ENCODE measurements around the gene OSBPL9.

The OSBPL9 gene

GRCh38 chr1:51758310-51758709, 141.4 kb downstream of the OSBPL9 start:
- no peak overlapping the region for H3K56ac ChIP-seq (ENCODE audit: low read length)
- H2AK5ac ChIP-seq (ENCODE audit: low read length): no peak overlapping the region
- H3K4me2 ChIP-seq (ENCODE audit: low read length): no peak overlapping the region
- H3K4me1 ChIP-seq (ENCODE audit: control insufficient read depth, low read depth, low read length): no peaks in the 10 kb centered on the region
- H2BK5ac ChIP-seq (ENCODE audit: low read length): no peak overlapping the region
- no peak overlapping the region for H2BK15ac ChIP-seq (replicated peaks; ENCODE audit: low read depth)
- H3K79me1 ChIP-seq (ENCODE audit: low read length): no peaks in the 10 kb centered on the region
- H3K36me3 ChIP-seq (ENCODE audit: control insufficient read depth, insufficient read depth, low read length): no peaks in the 10 kb centered on the region
- H3K27me3 ChIP-seq (ENCODE audit: insufficient read depth, low read length, poor library complexity): no peaks in the 10 kb centered on the region
- H4K8ac ChIP-seq (ENCODE audit: low read depth, low read length): no peak overlapping the region
- H4K5ac ChIP-seq (ENCODE audit: low read length): no peak overlapping the region
- no peak overlapping the region for H3K27ac ChIP-seq (ENCODE audit: low read depth, low read length)
- H2BK120ac ChIP-seq (ENCODE audit: low read depth, low read length): no peak overlapping the region
- no peak overlapping the region for H3K23ac ChIP-seq (ENCODE audit: low read length)
- no peak overlapping the region for H3K4me3 ChIP-seq (ENCODE audit: low read length)
- WGBS (ENCODE audit: extremely low coverage, insufficient coverage, low lambda C conversion rate): no CpG with 5 or more reads among the region's 4 CpGs
- no peak overlapping the region for H3K18ac ChIP-seq (ENCODE audit: low read length)
- H3K79me2 ChIP-seq (ENCODE audit: control insufficient read depth, insufficient read depth, low read length): no peaks in the 10 kb centered on the region
- no peak for DNase-seq
- no peak overlapping the region for H3K4ac ChIP-seq (ENCODE audit: low read depth, low read length)
- H3K9ac ChIP-seq (ENCODE audit: low read length): no peak overlapping the region

- Histone ChIP-seq H2BK120ac (ENCODE audit: low read depth, low read length) (no peak overlapping the region), H4K8ac (ENCODE audit: low read depth, low read length) (no peak overlapping the region), H2BK15ac (replicated peaks; ENCODE audit: low read depth) (no peak overlapping the region), H3K79me1 (ENCODE audit: low read length) (no peaks in the 10 kb centered on the region), H3K4me2 (ENCODE audit: low read length) (no peak overlapping the region), H3K4me3 (ENCODE audit: low read length) (no peak overlapping the region), H3K23ac (ENCODE audit: low read length) (no peak overlapping the region), H3K56ac (ENCODE audit: low read length) (no peak overlapping the region), H3K27ac (ENCODE audit: low read depth, low read length) (no peak overlapping the region), H3K9ac (ENCODE audit: low read length) (no peak overlapping the region), H2AK5ac (ENCODE audit: low read length) (no peak overlapping the region), H3K79me2 (ENCODE audit: control insufficient read depth, insufficient read depth, low read length) (no peaks in the 10 kb centered on the region), H2BK5ac (ENCODE audit: low read length) (no peak overlapping the region), H3K18ac (ENCODE audit: low read length) (no peak overlapping the region), H3K27me3 (ENCODE audit: insufficient read depth, low read length, poor library complexity) (no peaks in the 10 kb centered on the region), H3K4me1 (ENCODE audit: control insufficient read depth, low read depth, low read length) (no peaks in the 10 kb centered on the region), H4K5ac (ENCODE audit: low read length) (no peak overlapping the region), H3K36me3 (ENCODE audit: control insufficient read depth, insufficient read depth, low read length) (no peaks in the 10 kb centered on the region), H3K4ac (ENCODE audit: low read depth, low read length) (no peak overlapping the region)
- no peak for DNase-seq
- WGBS (ENCODE audit: extremely low coverage, insufficient coverage, low lambda C conversion rate): no CpG with 5 or more reads among the region's 3 CpGs
Observed at GRCh38 chr1:51760872-51761271, 144.0 kb downstream of the OSBPL9 start.

GRCh38 chr1:51761351-51761750, 144.5 kb downstream of the OSBPL9 start:
- H3K4me2 ChIP-seq (ENCODE audit: low read length): no peak overlapping the region
- H2AK5ac ChIP-seq (ENCODE audit: low read length): no peak overlapping the region
- no peak overlapping the region for H3K9ac ChIP-seq (ENCODE audit: low read length)
- H3K18ac ChIP-seq (ENCODE audit: low read length): no peak overlapping the region
- no peaks in the 10 kb centered on the region for H3K79me2 ChIP-seq (ENCODE audit: control insufficient read depth, insufficient read depth, low read length)
- H4K8ac ChIP-seq (ENCODE audit: low read depth, low read length): no peak overlapping the region
- H3K4me1 ChIP-seq (ENCODE audit: control insufficient read depth, low read depth, low read length): no peaks in the 10 kb centered on the region
- no peak overlapping the region for H2BK5ac ChIP-seq (ENCODE audit: low read length)
- no peak overlapping the region for H3K27ac ChIP-seq (ENCODE audit: low read depth, low read length)
- H3K79me1 ChIP-seq (ENCODE audit: low read length): no peaks in the 10 kb centered on the region
- no peak overlapping the region for H3K56ac ChIP-seq (ENCODE audit: low read length)
- no peak overlapping the region for H2BK120ac ChIP-seq (ENCODE audit: low read depth, low read length)
- no peak for DNase-seq
- no peak overlapping the region for H4K5ac ChIP-seq (ENCODE audit: low read length)
- WGBS (ENCODE audit: extremely low coverage, insufficient coverage, low lambda C conversion rate): no CpG with 5 or more reads among the region's 1 CpG
- no peak overlapping the region for H3K4me3 ChIP-seq (ENCODE audit: low read length)
- no peaks in the 10 kb centered on the region for H3K36me3 ChIP-seq (ENCODE audit: control insufficient read depth, insufficient read depth, low read length)
- no peak overlapping the region for H2BK15ac ChIP-seq (replicated peaks; ENCODE audit: low read depth)
- no peaks in the 10 kb centered on the region for H3K27me3 ChIP-seq (ENCODE audit: insufficient read depth, low read length, poor library complexity)
- no peak overlapping the region for H3K4ac ChIP-seq (ENCODE audit: low read depth, low read length)
- no peak overlapping the region for H3K23ac ChIP-seq (ENCODE audit: low read length)

- Histone ChIP-seq H4K5ac (ENCODE audit: low read length) (no peak overlapping the region), H3K27me3 (ENCODE audit: insufficient read depth, low read length, poor library complexity) (no peaks in the 10 kb centered on the region), H3K79me1 (ENCODE audit: low read length) (no peaks in the 10 kb centered on the region), H3K23ac (ENCODE audit: low read length) (no peak overlapping the region), H2AK5ac (ENCODE audit: low read length) (no peak overlapping the region), H2BK15ac (replicated peaks; ENCODE audit: low read depth) (no peak overlapping the region), H3K27ac (ENCODE audit: low read depth, low read length) (no peak overlapping the region), H3K4ac (ENCODE audit: low read depth, low read length) (no peak overlapping the region), H3K79me2 (ENCODE audit: control insufficient read depth, insufficient read depth, low read length) (no peaks in the 10 kb centered on the region), H3K18ac (ENCODE audit: low read length) (no peak overlapping the region), H3K4me2 (ENCODE audit: low read length) (no peak overlapping the region), H3K4me1 (ENCODE audit: control insufficient read depth, low read depth, low read length) (no peaks in the 10 kb centered on the region), H2BK120ac (ENCODE audit: low read depth, low read length) (no peak overlapping the region), H3K36me3 (ENCODE audit: control insufficient read depth, insufficient read depth, low read length) (no peaks in the 10 kb centered on the region), H3K4me3 (ENCODE audit: low read length) (no peak overlapping the region), H3K9ac (ENCODE audit: low read length) (no peak overlapping the region), H4K8ac (ENCODE audit: low read depth, low read length) (no peak overlapping the region), H3K56ac (ENCODE audit: low read length) (no peak overlapping the region), H2BK5ac (ENCODE audit: low read length) (no peak overlapping the region)
- WGBS (ENCODE audit: extremely low coverage, insufficient coverage, low lambda C conversion rate): no CpG with 5 or more reads among the region's 6 CpGs
- peak; percentile 66 for DNase-seq
Observed at GRCh38 chr1:51768971-51769588, 152.2 kb downstream of the OSBPL9 start.

DNA sequence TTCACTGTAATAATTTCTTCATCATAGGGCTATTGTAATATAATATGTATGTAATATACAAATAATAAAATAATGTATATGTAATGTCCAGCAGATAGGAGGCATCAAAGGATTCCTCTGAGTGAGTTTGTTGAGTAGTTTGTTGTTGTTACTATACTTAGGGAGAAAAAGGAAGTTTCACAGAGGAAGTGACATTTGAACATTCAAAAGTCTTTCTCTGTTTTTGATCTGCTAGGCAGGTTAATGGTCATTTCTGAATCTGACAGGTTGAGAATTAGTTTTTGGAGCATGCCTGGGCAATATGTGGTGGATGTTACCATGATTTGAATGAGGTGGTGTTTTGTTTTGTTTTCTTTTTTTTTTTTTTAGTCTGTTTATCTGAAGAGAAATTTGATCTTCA, 159.5 kb downstream of the OSBPL9 start:
- H2AK5ac ChIP-seq (ENCODE audit: low read length): no peak overlapping the region
- no peak overlapping the region for H3K4me2 ChIP-seq (ENCODE audit: low read length)
- no peaks in the 10 kb centered on the region for H3K4me1 ChIP-seq (ENCODE audit: control insufficient read depth, low read depth, low read length)
- no peak overlapping the region for H3K4me3 ChIP-seq (ENCODE audit: low read length)
- peaks cover 2% of the 10 kb centered on the region for H3K36me3 ChIP-seq (ENCODE audit: control insufficient read depth, insufficient read depth, low read length)
- H3K27me3 ChIP-seq (ENCODE audit: insufficient read depth, low read length, poor library complexity): no peaks in the 10 kb centered on the region
- no peak overlapping the region for H2BK15ac ChIP-seq (replicated peaks; ENCODE audit: low read depth)
- H3K56ac ChIP-seq (ENCODE audit: low read length): no peak overlapping the region
- H4K5ac ChIP-seq (ENCODE audit: low read length): no peak overlapping the region
- no peak overlapping the region for H3K27ac ChIP-seq (ENCODE audit: low read depth, low read length)
- no peaks in the 10 kb centered on the region for H3K79me2 ChIP-seq (ENCODE audit: control insufficient read depth, insufficient read depth, low read length)
- no peak overlapping the region for H3K4ac ChIP-seq (ENCODE audit: low read depth, low read length)
- no peak overlapping the region for H2BK120ac ChIP-seq (ENCODE audit: low read depth, low read length)
- no peak overlapping the region for H3K23ac ChIP-seq (ENCODE audit: low read length)
- no peak for DNase-seq
- H4K8ac ChIP-seq (ENCODE audit: low read depth, low read length): no peak overlapping the region
- no peaks in the 10 kb centered on the region for H3K79me1 ChIP-seq (ENCODE audit: low read length)
- H3K9ac ChIP-seq (ENCODE audit: low read length): no peak overlapping the region
- no peak overlapping the region for H3K18ac ChIP-seq (ENCODE audit: low read length)
- H2BK5ac ChIP-seq (ENCODE audit: low read length): no peak overlapping the region

GRCh38 chr1:51780927-51781326, 164.0 kb downstream of the OSBPL9 start:
- no peak overlapping the region for H3K23ac ChIP-seq (ENCODE audit: low read length)
- H3K36me3 ChIP-seq (ENCODE audit: control insufficient read depth, insufficient read depth, low read length): peaks cover 7% of the 10 kb centered on the region
- H3K9ac ChIP-seq (ENCODE audit: low read length): no peak overlapping the region

More at GRCh38 chr1:51780927-51781326, 164.0 kb downstream of the OSBPL9 start:
- no peak overlapping the region for H3K18ac ChIP-seq (ENCODE audit: low read length)
- no peak overlapping the region for H3K4me3 ChIP-seq (ENCODE audit: low read length)
- no peak overlapping the region for H2AK5ac ChIP-seq (ENCODE audit: low read length)
- no peaks in the 10 kb centered on the region for H3K4me1 ChIP-seq (ENCODE audit: control insufficient read depth, low read depth, low read length)
- H2BK5ac ChIP-seq (ENCODE audit: low read length): no peak overlapping the region
- no peaks in the 10 kb centered on the region for H3K27me3 ChIP-seq (ENCODE audit: insufficient read depth, low read length, poor library complexity)
- H2BK15ac ChIP-seq (replicated peaks; ENCODE audit: low read depth): no peak overlapping the region
- H4K8ac ChIP-seq (ENCODE audit: low read depth, low read length): no peak overlapping the region
- no peak for DNase-seq
- H3K79me1 ChIP-seq (ENCODE audit: low read length): no peaks in the 10 kb centered on the region
- no peak overlapping the region for H3K4ac ChIP-seq (ENCODE audit: low read depth, low read length)
- H3K79me2 ChIP-seq (ENCODE audit: control insufficient read depth, insufficient read depth, low read length): no peaks in the 10 kb centered on the region
- WGBS (ENCODE audit: extremely low coverage, insufficient coverage, low lambda C conversion rate): no CpG with 5 or more reads among the region's 3 CpGs
- no peak overlapping the region for H3K56ac ChIP-seq (ENCODE audit: low read length)
- no peak overlapping the region for H2BK120ac ChIP-seq (ENCODE audit: low read depth, low read length)
- H4K5ac ChIP-seq (ENCODE audit: low read length): no peak overlapping the region
- H3K27ac ChIP-seq (ENCODE audit: low read depth, low read length): no peak overlapping the region
- H3K4me2 ChIP-seq (ENCODE audit: low read length): no peak overlapping the region

All from mesendoderm (in vitro differentiated cells).